GM23338 (cell line): ENCODE results near the gene C2orf15. TPM values are rescaled to one million over a fixed set of nuclear protein-coding genes. Genes with fewer than 3 reads are reported as not detected.

Experiments
- ATAC-seq: fragments of 200-7000 bp; cut with Tn5 transposase; 3 replicates; pipeline ENCODE4 v1.9.1; 2020
- DNase-seq: peaks from one replicate; pipeline ENCODE4 v3.0.0-alpha.2; 2015; ENCODE audit warnings: low spot score
- H2AFZ ChIP-seq: fragments of 200-600 bp; sonication (generic); 2 replicates; pipeline ENCODE4 v1.8.0; 2016; ENCODE audit warnings: antibody characterized with exemption, mild to moderate bottlenecking, moderate library complexity
- H3F3A ChIP-seq: fragments of 200-600 bp; sonication (generic); replicated peaks from 2 replicates; pipeline ENCODE4 v1.8.0; 2017; ENCODE audit warnings: antibody characterized with exemption, mixed run types, low read depth
- H3K27ac ChIP-seq: fragments of 200-600 bp; sonication (generic); 2 replicates; pipeline ENCODE4 v1.6.1; 2016; ENCODE audit warnings: low read depth
- H3K27me3 ChIP-seq: fragments of 200-600 bp; sonication (generic); 2 replicates; pipeline ENCODE4 v1.8.0; 2016; ENCODE audit warnings: mild to moderate bottlenecking, mixed run types, moderate library complexity; ENCODE audit not compliant: insufficient read depth
- H3K36me3 ChIP-seq: fragments of 200-600 bp; sonication (generic); 2 replicates; pipeline ENCODE4 v1.8.0; 2016; ENCODE audit warnings: mild to moderate bottlenecking; ENCODE audit not compliant: insufficient read depth
- H3K4me1 ChIP-seq: fragments of 200-600 bp; sonication (generic); 2 replicates; pipeline ENCODE4 v1.8.0; 2016; ENCODE audit warnings: mild to moderate bottlenecking, moderate library complexity; ENCODE audit not compliant: insufficient read depth
- H3K4me2 ChIP-seq: fragments of 200-600 bp; sonication (generic); 2 replicates; pipeline ENCODE4 v1.7.1; 2017; ENCODE audit warnings: mixed run types
- H3K4me3 ChIP-seq: fragments of 200-600 bp; sonication (generic); 2 replicates; pipeline ENCODE4 v1.6.1; 2016; ENCODE audit warnings: mixed run types
- H3K79me2 ChIP-seq: fragments of 200-600 bp; sonication (generic); replicated peaks from 2 replicates; pipeline ENCODE4 v1.8.0; 2017; ENCODE audit warnings: mild to moderate bottlenecking; ENCODE audit not compliant: insufficient read depth
- H3K9me2 ChIP-seq: fragments of 200-600 bp; sonication (generic); 2 replicates; pipeline ENCODE4 v1.8.0; 2017; ENCODE audit not compliant: insufficient read depth
- H4K20me1 ChIP-seq: fragments of 200-600 bp; sonication (generic); replicated peaks from 2 replicates; pipeline ENCODE4 v1.8.0; 2017; ENCODE audit warnings: mild to moderate bottlenecking; ENCODE audit not compliant: insufficient read depth
- H3K27ac Mint-ChIP-seq: 2 replicates; pipeline ENCODE4 v1.8.0; 2020; ENCODE audit warnings: inconsistent platforms, mild to moderate bottlenecking, moderate library complexity, mixed read lengths
- H3K27me3 Mint-ChIP-seq: 3 replicates; pipeline ENCODE4 v1.8.0; 2022; ENCODE audit warnings: low read depth, mild to moderate bottlenecking, moderate library complexity, mixed read lengths, inconsistent platforms; ENCODE audit not compliant: insufficient read depth, poor library complexity
- H3K36me3 Mint-ChIP-seq: 3 replicates; pipeline ENCODE4 v1.8.0; 2021; ENCODE audit warnings: low read depth, mild to moderate bottlenecking, inconsistent platforms, moderate library complexity, mixed read lengths
- H3K4me1 Mint-ChIP-seq: 3 replicates; pipeline ENCODE4 v1.8.0; 2020; ENCODE audit warnings: mild to moderate bottlenecking, inconsistent platforms, mixed read lengths
- H3K4me3 Mint-ChIP-seq: 3 replicates; pipeline ENCODE4 v1.8.0; 2021; ENCODE audit warnings: moderate library complexity, mild to moderate bottlenecking, inconsistent platforms, mixed read lengths
- H3K9me3 Mint-ChIP-seq: 3 replicates; pipeline ENCODE4 v1.8.0; 2020; ENCODE audit warnings: moderate library complexity, mild to moderate bottlenecking, inconsistent platforms, mixed read lengths
- CREB1 ChIP-seq: fragments of 250-450 bp; sonication (Bioruptor Pico); IDR thresholded peaks from 2 replicates; pipeline ENCODE4 v1.5.0; 2020; ENCODE audit warnings: low read depth, mild to moderate bottlenecking, moderate library complexity
- CTCF ChIP-seq, 2 experiments: fragments of 200-600 bp in 1 of 2; sonication (generic) in 1 of 2; conservative IDR thresholded peaks; 2 replicates each; pipeline versions ENCODE4 v1.5.1 to v1.6.1; 2016 to 2017; ENCODE audit warnings: antibody characterized with exemption in 2 of 2, low read depth in 2 of 2, mild to moderate bottlenecking in 2 of 2, moderate library complexity in 1 of 2
- ETS1 ChIP-seq: IDR thresholded peaks from 2 replicates; pipeline ENCODE4 v1.6.1; 2016; ENCODE audit warnings: antibody characterized with exemption
- EZH2 ChIP-seq: fragments of 200-600 bp; sonication (generic); IDR thresholded peaks from one replicate; pipeline ENCODE4 v1.8.0; 2017; ENCODE audit warnings: antibody characterized with exemption, mild to moderate bottlenecking, low read depth; ENCODE audit not compliant: unreplicated experiment
- NANOG ChIP-seq: IDR thresholded peaks from 2 replicates; pipeline ENCODE4 v1.6.1; 2016; ENCODE audit warnings: antibody characterized with exemption, borderline replicate concordance
- POLR2AphosphoS5 ChIP-seq: IDR thresholded peaks from 2 replicates; pipeline ENCODE4 v1.6.1; 2016; ENCODE audit warnings: antibody characterized with exemption, low read depth
- REST ChIP-seq: IDR thresholded peaks from one replicate; pipeline ENCODE4 v1.6.1; 2018; ENCODE audit warnings: antibody characterized with exemption; ENCODE audit not compliant: unreplicated experiment
- STAT1 ChIP-seq: IDR thresholded peaks from one replicate; pipeline ENCODE4 v1.6.1; 2016; ENCODE audit warnings: antibody characterized with exemption; ENCODE audit not compliant: unreplicated experiment
- ZNF114 ChIP-seq: fragments of 250-450 bp; sonication (Bioruptor Pico); IDR thresholded peaks from 2 replicates; pipeline ENCODE4 v1.5.0; 2020; ENCODE audit warnings: mild to moderate bottlenecking, moderate library complexity
- ZNF462 ChIP-seq: fragments of 250-450 bp; sonication (Bioruptor Pico); IDR thresholded peaks from 2 replicates; pipeline ENCODE4 v1.5.0; 2020; ENCODE audit warnings: mild to moderate bottlenecking, moderate library complexity
- polyA plus RNA-seq: library from polyadenylated mRNA; unstranded; fragments of >200 nt; fragmentation: Nextera tagmentation; extraction: Ambion mirVana; gene quantifications from 2 replicates; pipeline ENCODE4 v1.2.1, GENCODE V29; 2016
- total RNA-seq: library from RNA; depleted of rRNA; stranded (reverse); fragments of >200 nt; shearing (Covaris generic); gene quantifications from 2 replicates; pipeline ENCODE4 v1.2.3, GENCODE V29; 2014

The C2orf15 gene
- total and polyA plus RNA-seq, 2 experiments from 2014 or later = 7.9 to 8.4 TPM

- Histone ChIP-seq H3K4me3 (no peak overlapping the region), H3K79me2 (peaks cover 5% of the 10 kb centered on the region; the same call in 1 of the 2 replicates), H3F3A (no peaks in the 10 kb centered on the region), H3K36me3 (peaks cover 12% of the 10 kb centered on the region; the same call in 1 of the 2 replicates), H3K9me2 (no peaks in the 10 kb centered on the region), H2AFZ (no peak overlapping the region), H3K27ac (no peak overlapping the region), H3K4me2 (no peak overlapping the region), H3K4me1 (no peaks in the 10 kb centered on the region), H3K27me3 (no peaks in the 10 kb centered on the region), H4K20me1 (0 out of 2 replicates have a peak, but pooled peaks cover 2% of the 10 kb centered on the region)
- Mint-ChIP-seq H3K27me3 (peaks cover 2% of the 10 kb centered on the region), H3K4me3 (no peak overlapping the region), H3K4me1 (no peaks in the 10 kb centered on the region), H3K36me3 (peaks cover 20% of the 10 kb centered on the region; the same call in 1 of the 3 replicates), H3K9me3 (no peaks in the 10 kb centered on the region), H3K27ac (no peak overlapping the region)
- ATAC-seq = no peak
- DNase-seq = no peak
- TF ChIP-seq ETS1 (no peak), POLR2AphosphoS5 (no peak), REST (no peak), ZNF462 (CRISPR knock-in tag) (no peak), ZNF114 (CRISPR knock-in tag) (no peak), STAT1 (no peak), NANOG (no peak), CTCF (conservative IDR thresholded peaks at IDR 0.05; ENCODE audit: low read depth in 2 of 2) (no peak), EZH2 (no peak), CREB1 (no peak)
Measured at GRCh38 chr2:99171377-99172140, 30.1 kb downstream of the C2orf15 start.
